SK-N-SH (cell line): ENCODE data around the gene STEEP1.

ENCODE experiments used
- CTCF ChIP-seq: fragments of 200-600 bp; sonication (generic); IDR thresholded peaks from 2 replicates; pipeline ENCODE4 v1.6.1; 2017; ENCODE audit warnings: antibody characterized with exemption, mild to moderate bottlenecking, moderate library complexity
- EZH2phosphoT487 ChIP-seq: fragments of 200-600 bp; sonication (generic); IDR thresholded peaks from 2 replicates; pipeline ENCODE4 v1.6.1; 2017; ENCODE audit warnings: low read depth, mixed run types, mild to moderate bottlenecking, antibody characterized with exemption, moderate library complexity, borderline replicate concordance
- PBX3 ChIP-seq: IDR thresholded peaks from 2 replicates; pipeline ENCODE4; 2012
- POLR2AphosphoS5 ChIP-seq: IDR thresholded peaks from 2 replicates; pipeline ENCODE4 v1.6.1; 2012; ENCODE audit warnings: low read depth, low read length
- RFX5 ChIP-seq: IDR thresholded peaks from 2 replicates; pipeline ENCODE4 v1.6.1; 2012; ENCODE audit warnings: mild to moderate bottlenecking, improper control_type of control experiment, low read length
- USF1 ChIP-seq: IDR thresholded peaks from 2 replicates; pipeline ENCODE4 v1.4.0; 2012; ENCODE audit warnings: low read depth, borderline replicate concordance

GRCh38 chrX:119489212-119490074, 75.8 kb downstream of the STEEP1 start:
- no peak for TF ChIP-seq CTCF
- no peak for TF ChIP-seq USF1
- no peak for TF ChIP-seq POLR2AphosphoS5
- no peak for TF ChIP-seq EZH2phosphoT487
- TF ChIP-seq PBX3 = no peak
- no peak for TF ChIP-seq RFX5
